ENCODE results near the gene USP32. TPM values are rescaled to one million over a fixed set of nuclear protein-coding genes. Genes with fewer than 3 reads are reported as not detected.

USP32 gene
- total RNA-seq, 1 experiment from 2014 or later, result 103 TPM

- ATAC-seq, result peak; percentile 81
- Mint-ChIP-seq H3K27ac (peak overlapping the region; percentile 94), H3K4me3 (peak overlapping the region; percentile 41), H3K36me3 (no peaks in the 10 kb centered on the region), H3K27me3 (ENCODE audit: low read depth) (no peaks in the 10 kb centered on the region), H3K4me1 (peaks cover 43% of the 10 kb centered on the region), H3K9me3 (no peaks in the 10 kb centered on the region)
- DNase-seq (ENCODE audit: low spot score), result peak; percentile 70
- TF ChIP-seq FOXJ3 (CRISPR knock-in tag; IDR thresholded peaks at IDR 0.05; ENCODE audit: borderline replicate concordance) (no peak), E2F5 (CRISPR knock-in tag; IDR thresholded peaks at IDR 0.05) (0 out of 2 replicates have a peak, but pooled peaks have one; percentile 19)
- ChIA-PET CTCF (interaction anchor here (1.4 kb wide), 1 partner anchor 96 kb away, joined by 4 read pairs; no protein-coding TSS in a partner anchor), POLR2A (no interaction called here)
Observed at GRCh38 chr17:60327134-60327900, 64.6 kb downstream of the USP32 start.

GRCh38 chr17:60326702-60327101 lies 65.2 kb downstream of the USP32 start:
- CTCF ChIA-PET, result no interaction called here
- Mint-ChIP-seq H3K9me3 (no peaks in the 10 kb centered on the region), H3K27ac (peak overlapping the region; percentile 56), H3K27me3 (ENCODE audit: low read depth) (no peaks in the 10 kb centered on the region), H3K4me3 (no peak overlapping the region), H3K4me1 (peaks cover 43% of the 10 kb centered on the region), H3K36me3 (no peaks in the 10 kb centered on the region)
- no peak for TF ChIP-seq TP53 (CRISPR knock-in tag; IDR thresholded peaks at IDR 0.05)
- no peak for TF ChIP-seq ZNF671 (CRISPR knock-in tag; IDR thresholded peaks at IDR 0.05)
- no peak for TF ChIP-seq ZNF281 (CRISPR knock-in tag; IDR thresholded peaks at IDR 0.05)
- DNase-seq (ENCODE audit: low spot score) (no peak), ATAC-seq (no peak)
- POLR2A ChIA-PET, result no interaction called here

- ATAC-seq (no peak), DNase-seq (ENCODE audit: low spot score) (no peak)
- Mint-ChIP-seq H3K4me3 (no peak overlapping the region), H3K27ac (0 out of 2 replicates have a peak overlapping the region, but pooled peaks have one; percentile 36), H3K4me1 (peaks cover 48% of the 10 kb centered on the region), H3K27me3 (ENCODE audit: low read depth) (no peaks in the 10 kb centered on the region), H3K9me3 (no peaks in the 10 kb centered on the region), H3K36me3 (no peaks in the 10 kb centered on the region)
- ChIA-PET CTCF (no interaction called here), POLR2A (no interaction called here)
- TF ChIP-seq ETV6 (CRISPR knock-in tag; IDR thresholded peaks at IDR 0.05) (no peak), OVOL2 (CRISPR knock-in tag; IDR thresholded peaks at IDR 0.05; ENCODE audit: borderline replicate concordance) (no peak), ZNF317 (CRISPR knock-in tag; IDR thresholded peaks at IDR 0.05; ENCODE audit: borderline replicate concordance, low read depth) (no peak), ZBTB21 (CRISPR knock-in tag; IDR thresholded peaks at IDR 0.05; ENCODE audit: borderline replicate concordance) (no peak), USF1 (CRISPR knock-in tag; IDR thresholded peaks at IDR 0.05) (no peak), IRF2 (CRISPR knock-in tag; IDR thresholded peaks at IDR 0.05; ENCODE audit: borderline replicate concordance, low read depth) (no peak), ZNF281 (CRISPR knock-in tag; IDR thresholded peaks at IDR 0.05) (no peak), AFF4 (CRISPR knock-in tag; IDR thresholded peaks at IDR 0.05; ENCODE audit: borderline replicate concordance) (no peak), MLX (CRISPR knock-in tag; IDR thresholded peaks at IDR 0.05) (no peak), SOX15 (CRISPR knock-in tag; IDR thresholded peaks at IDR 0.05) (no peak), ZSCAN18 (CRISPR knock-in tag; IDR thresholded peaks at IDR 0.05) (no peak)
Observed at GRCh38 chr17:60325730-60326524, 66.0 kb downstream of the USP32 start.

All from WTC11 (cell line).